WI38 (cell line): ENCODE measurements around the gene GDPD1.
"Not testable (repeated sequence)": the region's sequence is repeated elsewhere in the genome, so short reads cannot be mapped to it uniquely, and the experiment has no call there.

Experiments used
- H3K4me3 ChIP-seq: 2 replicates; pipeline ENCODE4 v1.5.1; 2011; ENCODE audit warnings: low read depth, mild to moderate bottlenecking, control low read depth, low read length
- CTCF ChIP-seq: IDR thresholded peaks from 2 replicates; pipeline ENCODE4 v1.5.1; 2012; ENCODE audit warnings: low read depth, mild to moderate bottlenecking, control low read depth, low read length

The GDPD1 gene

DNA sequence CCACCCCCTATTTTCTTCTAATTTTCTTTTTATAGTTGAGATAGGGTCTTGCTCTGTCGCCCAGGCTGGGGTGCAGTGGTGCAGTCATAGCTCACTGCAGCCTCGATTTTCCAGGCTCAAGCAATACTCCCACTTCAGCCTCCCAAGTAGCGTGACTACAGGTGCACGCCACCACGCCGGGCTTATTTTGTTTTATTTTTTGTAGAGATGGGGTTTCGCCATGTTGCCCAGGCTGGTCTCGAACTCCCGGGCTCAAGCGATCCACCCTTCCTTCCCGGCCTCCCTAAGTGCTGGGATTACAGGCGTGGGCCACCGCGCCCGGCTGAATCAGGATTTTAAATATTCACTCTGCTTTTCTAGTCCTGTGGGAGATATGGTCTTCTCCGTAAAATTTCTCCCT is 941 bp upstream of the GDPD1 start:
- TF ChIP-seq CTCF = no peak
- no peak overlapping the region for H3K4me3 ChIP-seq

- TF ChIP-seq CTCF = no peak
Measured at GRCh38 chr17:59219992-59220327, 351 bp upstream of the GDPD1 start.

DNA sequence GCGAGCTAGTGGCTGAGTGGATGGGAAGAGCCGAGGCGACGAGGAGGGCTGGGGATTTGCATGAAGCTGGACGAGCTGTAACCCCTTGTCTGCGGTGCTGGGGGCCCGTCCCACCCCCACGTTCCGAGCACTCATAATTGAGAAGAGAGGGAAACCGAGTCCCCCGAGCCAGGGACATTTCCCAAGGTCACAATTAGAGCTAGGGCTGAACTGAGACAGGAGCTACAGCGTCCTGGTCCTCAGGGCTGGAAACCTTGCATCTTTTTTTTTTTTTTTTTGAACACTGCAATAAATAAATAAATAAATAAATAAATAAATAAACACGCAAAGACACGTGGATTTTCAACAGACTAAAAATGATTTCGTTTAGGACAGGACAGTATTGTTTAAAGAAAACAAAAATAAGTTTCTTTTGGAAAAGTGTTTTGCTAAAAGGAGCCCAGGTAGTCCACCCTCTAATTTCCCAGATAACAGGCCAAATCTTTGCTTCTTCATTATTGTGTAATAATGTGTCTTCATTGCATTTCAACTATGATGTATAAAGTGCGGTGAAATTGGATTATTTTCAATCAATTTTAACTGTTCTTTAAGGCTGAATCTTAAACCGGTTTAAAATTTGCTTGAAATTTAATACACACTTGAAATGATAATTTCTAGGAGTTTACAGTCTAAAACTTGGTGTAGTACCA is 992 bp downstream of the GDPD1 start:
- no peak for TF ChIP-seq CTCF
- peak overlapping the region; percentile 68 for H3K4me3 ChIP-seq

More at GRCh38 chr17:59219992-59220327, 351 bp upstream of the GDPD1 start:
- H3K4me3 ChIP-seq = peak overlapping the region; percentile 68

DNA sequence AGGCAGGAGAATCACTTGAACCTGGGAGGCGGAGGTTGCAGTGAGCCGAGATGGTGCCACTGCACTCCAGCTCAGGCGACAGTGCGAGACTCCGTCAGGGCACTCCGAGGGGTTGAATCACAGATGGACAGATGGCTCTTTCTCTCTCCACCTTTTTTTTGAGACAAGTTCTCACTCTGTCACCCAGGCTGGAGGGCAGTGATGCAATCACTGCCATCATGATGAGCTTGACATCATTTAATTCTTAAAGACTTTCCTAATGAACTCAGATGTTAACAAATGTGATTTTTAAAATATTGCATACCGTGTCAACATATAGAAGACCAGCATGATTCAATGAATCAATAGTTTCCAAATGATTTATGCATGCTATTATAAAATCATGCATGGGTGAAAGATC is 3.5 kb downstream of the GDPD1 start:
- no peak overlapping the region for H3K4me3 ChIP-seq
- TF ChIP-seq CTCF = no peak

DNA sequence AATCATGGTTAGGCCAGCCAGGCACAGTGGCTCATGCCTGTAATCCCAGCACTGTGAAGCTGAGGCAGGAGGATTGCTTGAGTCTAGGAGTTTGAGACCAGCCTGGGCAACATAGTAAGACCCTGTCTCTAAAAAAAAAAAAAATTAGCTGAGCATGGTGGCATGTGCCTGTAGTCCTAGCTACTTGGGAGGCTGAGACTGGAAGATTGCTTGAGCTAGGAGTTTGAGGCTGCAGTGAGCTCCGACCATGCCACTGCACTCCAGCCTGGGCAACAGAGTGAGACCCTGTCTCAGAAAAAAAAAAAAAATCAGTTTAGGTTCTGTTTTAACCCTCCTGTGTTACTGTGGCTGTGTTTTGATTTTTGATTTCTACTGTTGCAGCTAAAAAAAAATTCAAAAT is 8.3 kb downstream of the GDPD1 start:
- not testable (repeated sequence) for H3K4me3 ChIP-seq

DNA sequence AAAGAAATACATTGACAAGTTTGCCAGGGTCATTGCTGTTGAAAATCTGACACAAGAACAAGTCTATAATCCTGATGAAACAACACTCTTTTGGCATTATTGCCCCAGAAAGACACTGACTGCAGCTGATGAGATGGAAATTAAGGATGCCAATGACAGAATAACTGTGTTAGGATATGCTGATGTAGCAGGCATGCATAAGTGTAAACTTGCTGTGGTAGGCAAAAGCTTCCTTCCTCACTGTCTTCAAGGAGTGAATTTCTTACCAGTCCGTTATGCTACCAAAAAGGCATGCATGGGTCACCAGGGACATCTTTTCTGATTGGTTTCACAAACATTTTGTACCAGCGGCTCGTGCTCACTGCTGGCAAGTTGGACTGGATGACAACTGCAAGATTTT is 10.5 kb downstream of the GDPD1 start:
- H3K4me3 ChIP-seq = no peak overlapping the region
- TF ChIP-seq CTCF = no peak

DNA sequence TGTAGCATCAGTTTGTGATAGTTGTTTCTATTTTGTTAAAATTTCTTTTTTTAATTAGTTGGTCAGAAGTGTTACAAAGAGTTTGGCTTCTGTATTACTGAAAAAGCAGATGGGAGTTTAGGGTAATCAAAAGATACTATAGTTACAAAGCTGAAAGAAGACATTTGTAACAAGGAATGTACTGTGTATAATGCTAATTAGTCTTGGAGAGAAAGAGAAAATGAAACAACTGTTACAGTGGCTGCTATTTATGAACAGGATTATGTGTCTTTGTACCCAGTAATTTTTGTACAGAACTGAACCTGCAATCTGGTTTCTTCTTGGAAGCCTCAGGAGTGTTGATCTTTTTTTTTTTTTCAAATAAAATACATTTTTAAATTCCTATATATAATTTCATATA is 14.3 kb downstream of the GDPD1 start:
- TF ChIP-seq CTCF = no peak
- no peak overlapping the region for H3K4me3 ChIP-seq

- no peak overlapping the region for H3K4me3 ChIP-seq
- TF ChIP-seq CTCF = no peak
Measured at GRCh38 chr17:59238906-59239305, 18.6 kb downstream of the GDPD1 start.
